Measurements from ENCODE around the gene COQ7. TPM values are rescaled to one million over a fixed set of nuclear protein-coding genes. Genes with fewer than 3 reads are reported as not detected.

Gene COQ7
- total and polyA plus RNA-seq, 2 experiments from 2014 or later: 17.9 to 21.7 TPM

DNA sequence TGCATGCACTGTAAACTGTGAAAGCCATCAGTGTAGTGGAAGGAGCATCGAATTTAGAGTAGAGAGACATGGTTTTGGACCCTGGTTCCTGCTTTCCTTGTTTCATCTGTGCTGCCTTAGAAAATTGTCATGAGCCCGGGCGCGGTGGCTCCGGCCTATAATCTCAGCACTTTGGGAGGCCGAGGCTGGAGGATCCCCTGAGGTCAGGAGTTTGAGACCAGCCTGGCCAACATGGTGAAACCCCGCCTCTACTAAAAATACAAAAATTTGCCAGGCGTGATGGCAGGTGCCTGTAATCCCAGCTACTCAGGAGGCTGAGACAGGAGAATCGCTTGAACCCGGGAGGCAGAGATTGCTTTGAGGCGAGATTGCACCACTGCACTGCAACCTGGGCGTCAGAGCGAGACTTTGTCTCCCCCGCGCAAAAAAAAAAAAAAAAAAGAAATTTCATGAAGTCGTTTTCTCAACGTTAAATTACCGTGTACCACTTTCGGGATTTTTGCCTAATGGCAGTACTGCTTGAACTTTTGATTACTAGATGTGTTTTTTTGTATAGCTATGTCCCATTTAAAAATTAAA lies 912 bp downstream of the COQ7 start (continued):
- TF ChIP-seq, protein P1, sequence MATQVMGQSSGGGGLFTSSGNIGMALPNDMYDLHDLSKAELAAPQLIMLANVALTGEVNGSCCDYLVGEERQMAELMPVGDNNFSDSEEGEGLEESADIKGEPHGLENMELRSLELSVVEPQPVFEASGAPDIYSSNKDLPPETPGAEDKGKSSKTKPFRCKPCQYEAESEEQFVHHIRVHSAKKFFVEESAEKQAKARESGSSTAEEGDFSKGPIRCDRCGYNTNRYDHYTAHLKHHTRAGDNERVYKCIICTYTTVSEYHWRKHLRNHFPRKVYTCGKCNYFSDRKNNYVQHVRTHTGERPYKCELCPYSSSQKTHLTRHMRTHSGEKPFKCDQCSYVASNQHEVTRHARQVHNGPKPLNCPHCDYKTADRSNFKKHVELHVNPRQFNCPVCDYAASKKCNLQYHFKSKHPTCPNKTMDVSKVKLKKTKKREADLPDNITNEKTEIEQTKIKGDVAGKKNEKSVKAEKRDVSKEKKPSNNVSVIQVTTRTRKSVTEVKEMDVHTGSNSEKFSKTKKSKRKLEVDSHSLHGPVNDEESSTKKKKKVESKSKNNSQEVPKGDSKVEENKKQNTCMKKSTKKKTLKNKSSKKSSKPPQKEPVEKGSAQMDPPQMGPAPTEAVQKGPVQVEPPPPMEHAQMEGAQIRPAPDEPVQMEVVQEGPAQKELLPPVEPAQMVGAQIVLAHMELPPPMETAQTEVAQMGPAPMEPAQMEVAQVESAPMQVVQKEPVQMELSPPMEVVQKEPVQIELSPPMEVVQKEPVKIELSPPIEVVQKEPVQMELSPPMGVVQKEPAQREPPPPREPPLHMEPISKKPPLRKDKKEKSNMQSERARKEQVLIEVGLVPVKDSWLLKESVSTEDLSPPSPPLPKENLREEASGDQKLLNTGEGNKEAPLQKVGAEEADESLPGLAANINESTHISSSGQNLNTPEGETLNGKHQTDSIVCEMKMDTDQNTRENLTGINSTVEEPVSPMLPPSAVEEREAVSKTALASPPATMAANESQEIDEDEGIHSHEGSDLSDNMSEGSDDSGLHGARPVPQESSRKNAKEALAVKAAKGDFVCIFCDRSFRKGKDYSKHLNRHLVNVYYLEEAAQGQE (IDR thresholded peaks at IDR 0.05; ENCODE audit: unreplicated experiment): no peak
- TF ChIP-seq EZH2 (IDR thresholded peaks at IDR 0.05; ENCODE audit: low read depth, unreplicated experiment): no peak

DNA sequence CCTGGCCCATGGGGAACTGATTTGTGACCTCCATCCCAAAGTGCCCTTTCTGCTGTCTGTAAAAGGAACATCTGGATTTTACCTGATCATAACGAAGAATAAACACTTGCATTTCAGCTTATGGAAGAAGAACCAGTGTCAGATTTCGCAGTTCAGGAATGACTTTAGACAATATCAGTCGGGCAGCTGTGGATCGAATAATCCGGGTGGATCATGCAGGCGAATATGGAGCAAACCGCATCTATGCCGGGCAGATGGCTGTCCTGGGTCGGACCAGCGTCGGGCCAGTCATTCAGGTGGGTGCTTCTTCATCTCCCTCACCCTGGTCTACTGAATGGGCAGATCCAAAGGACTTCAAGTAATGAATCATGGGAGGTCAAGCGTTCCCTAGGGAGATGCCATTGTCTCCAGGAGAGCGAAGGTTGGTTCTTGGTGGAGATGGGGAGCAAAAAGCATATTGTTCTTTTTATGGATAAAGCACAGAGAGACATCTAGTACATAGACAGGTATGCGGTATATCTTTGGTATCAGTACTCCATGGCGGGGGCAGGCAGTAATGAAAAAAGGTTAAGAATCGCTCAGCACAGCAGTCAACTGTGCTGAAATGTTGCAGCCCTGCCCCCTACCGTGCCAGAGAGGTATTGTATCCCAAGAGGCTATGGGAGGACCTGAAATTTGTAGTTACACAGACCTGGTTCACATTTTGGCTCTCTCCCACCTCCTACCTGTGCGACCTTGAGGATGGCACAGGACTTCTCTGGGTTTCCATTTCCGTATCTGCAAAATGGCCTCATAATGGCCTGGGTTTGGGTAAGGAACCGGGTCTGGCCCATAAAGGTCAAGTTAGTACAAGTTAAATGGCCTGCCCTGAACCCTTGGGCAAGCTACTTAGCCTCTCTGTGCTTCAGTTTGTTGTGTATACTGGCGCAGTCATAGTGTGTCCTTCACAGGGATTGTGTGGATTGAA lies 4.7 kb downstream of the COQ7 start:
- H3K4me1 ChIP-seq (ENCODE audit: insufficient read depth): no peaks in the 10 kb centered on the region; the same call in 1 of the 2 replicates
- H3F3A ChIP-seq (replicated peaks; ENCODE audit: low read depth): 0 out of 2 replicates have a peak, but pooled peaks cover 4% of the 10 kb centered on the region
- H3K4me2 ChIP-seq: no peak overlapping the region
- no peaks in the 10 kb centered on the region; the same call in 1 of the 3 replicates for H3K4me1 Mint-ChIP-seq
- ATAC-seq (peak; percentile 60), DNase-seq (ENCODE audit: low spot score) (peak; percentile 84)
- H3K27ac Mint-ChIP-seq: no peak overlapping the region
- H3K27me3 ChIP-seq (ENCODE audit: insufficient read depth): no peaks in the 10 kb centered on the region
- no peak overlapping the region for H3K4me3 ChIP-seq
- peaks cover 14% of the 10 kb centered on the region for H3K79me2 ChIP-seq (replicated peaks; ENCODE audit: insufficient read depth)
- no peak overlapping the region for H2AFZ ChIP-seq
- H4K20me1 ChIP-seq (replicated peaks; ENCODE audit: insufficient read depth): no peaks in the 10 kb centered on the region
- H3K4me3 Mint-ChIP-seq: no peak overlapping the region
- H3K9me2 ChIP-seq (ENCODE audit: insufficient read depth): no peaks in the 10 kb centered on the region
- H3K36me3 ChIP-seq (ENCODE audit: insufficient read depth): no peaks in the 10 kb centered on the region; the same call in 1 of the 2 replicates
- peaks cover 12% of the 10 kb centered on the region; the same call in 2 of the 3 replicates for H3K36me3 Mint-ChIP-seq (ENCODE audit: low read depth)
- peaks cover 9% of the 10 kb centered on the region for H3K27me3 Mint-ChIP-seq (ENCODE audit: insufficient read depth, low read depth, poor library complexity)
- H3K9me3 Mint-ChIP-seq: no peaks in the 10 kb centered on the region; the same call in 2 of the 3 replicates
- TF ChIP-seq EZH2phosphoT487 (IDR thresholded peaks at IDR 0.05; ENCODE audit: unreplicated experiment) (no peak), STAT1 (IDR thresholded peaks at IDR 0.05; ENCODE audit: unreplicated experiment) (no peak)
- TF ChIP-seq, protein P2, sequence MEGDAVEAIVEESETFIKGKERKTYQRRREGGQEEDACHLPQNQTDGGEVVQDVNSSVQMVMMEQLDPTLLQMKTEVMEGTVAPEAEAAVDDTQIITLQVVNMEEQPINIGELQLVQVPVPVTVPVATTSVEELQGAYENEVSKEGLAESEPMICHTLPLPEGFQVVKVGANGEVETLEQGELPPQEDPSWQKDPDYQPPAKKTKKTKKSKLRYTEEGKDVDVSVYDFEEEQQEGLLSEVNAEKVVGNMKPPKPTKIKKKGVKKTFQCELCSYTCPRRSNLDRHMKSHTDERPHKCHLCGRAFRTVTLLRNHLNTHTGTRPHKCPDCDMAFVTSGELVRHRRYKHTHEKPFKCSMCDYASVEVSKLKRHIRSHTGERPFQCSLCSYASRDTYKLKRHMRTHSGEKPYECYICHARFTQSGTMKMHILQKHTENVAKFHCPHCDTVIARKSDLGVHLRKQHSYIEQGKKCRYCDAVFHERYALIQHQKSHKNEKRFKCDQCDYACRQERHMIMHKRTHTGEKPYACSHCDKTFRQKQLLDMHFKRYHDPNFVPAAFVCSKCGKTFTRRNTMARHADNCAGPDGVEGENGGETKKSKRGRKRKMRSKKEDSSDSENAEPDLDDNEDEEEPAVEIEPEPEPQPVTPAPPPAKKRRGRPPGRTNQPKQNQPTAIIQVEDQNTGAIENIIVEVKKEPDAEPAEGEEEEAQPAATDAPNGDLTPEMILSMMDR (conservative IDR thresholded peaks at IDR 0.05; ENCODE audit: low read depth in 2 of 2): peak; percentile 76 to 85
- TF ChIP-seq, protein P1 (IDR thresholded peaks at IDR 0.05; ENCODE audit: unreplicated experiment): no peak
- H3K27ac ChIP-seq (ENCODE audit: low read depth): no peak overlapping the region

All from GM23338 (cell line).